ENCODE results near the gene CTTNBP2NL.
"Not testable (repeated sequence)": the region's sequence is repeated elsewhere in the genome, so short reads cannot be mapped to it uniquely, and the experiment has no call there.

Gene CTTNBP2NL

GRCh38 chr1:112418099-112418892, 22.3 kb downstream of the CTTNBP2NL start:
- DNase-seq (ENCODE audit: low spot score), result no peak

GRCh38 chr1:112423207-112423606, 27.2 kb downstream of the CTTNBP2NL start:
- DNase-seq (ENCODE audit: low spot score), result no peak

GRCh38 chr1:112423666-112424065, 27.7 kb downstream of the CTTNBP2NL start:
- not testable (repeated sequence) for DNase-seq (ENCODE audit: low spot score)

GRCh38 chr1:112429749-112430148, 33.7 kb downstream of the CTTNBP2NL start:
- DNase-seq (ENCODE audit: low spot score), result no peak

- DNase-seq (ENCODE audit: low spot score), result no peak
These were observed 35.0 kb downstream of the CTTNBP2NL start for GRCh38 chr1:112431038-112431437.

GRCh38 chr1:112435448-112435847, 39.4 kb downstream of the CTTNBP2NL start:
- DNase-seq (ENCODE audit: low spot score), result no peak

GRCh38 chr1:112436384-112437156, 40.6 kb downstream of the CTTNBP2NL start:
- no peak for DNase-seq (ENCODE audit: low spot score)

GRCh38 chr1:112438156-112438555, 42.1 kb downstream of the CTTNBP2NL start:
- not testable (repeated sequence) for DNase-seq (ENCODE audit: low spot score)

- no peak for DNase-seq (ENCODE audit: low spot score)
These were observed 43.6 kb downstream of the CTTNBP2NL start for GRCh38 chr1:112439592-112439991.

GRCh38 chr1:112440574-112440973, 44.6 kb downstream of the CTTNBP2NL start:
- DNase-seq (ENCODE audit: low spot score), result no peak

GRCh38 chr1:112444269-112444668, 48.3 kb downstream of the CTTNBP2NL start:
- DNase-seq (ENCODE audit: low spot score), result no peak

GRCh38 chr1:112445596-112445995, 49.6 kb downstream of the CTTNBP2NL start:
- DNase-seq (ENCODE audit: low spot score), result no peak

- no peak for DNase-seq (ENCODE audit: low spot score)
These were observed 50.4 kb downstream of the CTTNBP2NL start for GRCh38 chr1:112446411-112446810.

- no peak for DNase-seq (ENCODE audit: low spot score)
These were observed 53.1 kb downstream of the CTTNBP2NL start for GRCh38 chr1:112448904-112449629.

- DNase-seq (ENCODE audit: low spot score), result no peak
These were observed 53.6 kb downstream of the CTTNBP2NL start for GRCh38 chr1:112449630-112449983.

- no peak for DNase-seq (ENCODE audit: low spot score)
These were observed 54.8 kb downstream of the CTTNBP2NL start for GRCh38 chr1:112450773-112451172.

GRCh38 chr1:112451301-112451700, 55.3 kb downstream of the CTTNBP2NL start:
- not testable (repeated sequence) for DNase-seq (ENCODE audit: low spot score)

- no peak for DNase-seq (ENCODE audit: low spot score)
These were observed 57.9 kb downstream of the CTTNBP2NL start for GRCh38 chr1:112453876-112454275.

- no peak for DNase-seq (ENCODE audit: low spot score)
These were observed 58.3 kb downstream of the CTTNBP2NL start for GRCh38 chr1:112454316-112454715.

- DNase-seq (ENCODE audit: low spot score), result no peak
These were observed 61.2 kb downstream of the CTTNBP2NL start for GRCh38 chr1:112457241-112457640.

- DNase-seq (ENCODE audit: low spot score), result no peak
These were observed 61.9 kb downstream of the CTTNBP2NL start for GRCh38 chr1:112457955-112458354.

- no peak for DNase-seq (ENCODE audit: low spot score)
These were observed 62.7 kb downstream of the CTTNBP2NL start for GRCh38 chr1:112458756-112459155.
